DMS 273 treated with DMSO at 0.1 percent for 48 hours (cell line): ENCODE data around the gene DPYSL3.

Experiments used
- DNase-seq: peaks from one replicate; lab custom pipeline; 2025; lab: John Stamatoyannopoulos, UW

The DPYSL3 gene

GRCh38 chr5:147512659-147513379, 3.0 kb upstream of the DPYSL3 start:
- no peak for DNase-seq

GRCh38 chr5:147510885-147511284, 1.0 kb upstream of the DPYSL3 start:
- DNase-seq: no peak

GRCh38 chr5:147509041-147509709, 693 bp downstream of the DPYSL3 start:
- DNase-seq: no peak

DNA sequence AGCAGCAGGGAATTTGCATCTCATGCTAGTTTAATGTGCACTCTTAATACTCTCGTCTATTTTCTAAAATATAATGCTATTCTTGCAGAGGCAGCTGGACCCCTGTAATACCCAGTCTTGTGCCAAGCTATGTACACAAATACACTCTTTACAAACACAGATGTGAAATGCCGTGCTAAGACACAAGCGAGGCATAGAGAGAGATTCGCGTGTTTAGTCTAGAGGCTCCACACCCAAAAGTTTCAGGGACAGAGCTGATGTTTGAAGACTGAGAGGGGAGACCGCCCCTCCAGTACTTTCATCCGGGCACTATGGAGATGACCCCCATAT, 1.2 kb downstream of the DPYSL3 start:
- DNase-seq: no peak

- peak; percentile 28 for DNase-seq
Measured at GRCh38 chr5:147507480-147508126, 2.3 kb downstream of the DPYSL3 start.

DNA sequence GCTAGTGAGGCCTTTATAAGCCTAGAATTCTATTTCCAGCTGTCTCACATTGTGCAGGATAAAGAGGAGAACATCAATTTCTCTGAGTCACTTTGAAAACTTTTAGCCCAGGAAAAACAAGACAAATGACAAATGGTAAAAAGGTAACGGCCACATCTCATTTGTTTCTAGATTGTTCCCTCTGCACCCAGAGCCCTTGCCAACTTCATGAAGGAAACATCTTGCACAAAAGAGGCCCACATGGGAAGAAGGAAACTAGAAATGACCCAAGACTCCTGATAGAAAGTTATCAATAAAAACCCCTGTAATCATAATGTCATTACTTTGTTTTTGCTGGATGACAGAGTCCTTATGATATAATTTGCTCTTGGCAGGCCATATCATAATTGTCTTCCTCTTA, 5.3 kb downstream of the DPYSL3 start:
- no peak for DNase-seq

- peak; percentile 36 for DNase-seq
Measured at GRCh38 chr5:147504011-147504410, 5.9 kb downstream of the DPYSL3 start.

DNA sequence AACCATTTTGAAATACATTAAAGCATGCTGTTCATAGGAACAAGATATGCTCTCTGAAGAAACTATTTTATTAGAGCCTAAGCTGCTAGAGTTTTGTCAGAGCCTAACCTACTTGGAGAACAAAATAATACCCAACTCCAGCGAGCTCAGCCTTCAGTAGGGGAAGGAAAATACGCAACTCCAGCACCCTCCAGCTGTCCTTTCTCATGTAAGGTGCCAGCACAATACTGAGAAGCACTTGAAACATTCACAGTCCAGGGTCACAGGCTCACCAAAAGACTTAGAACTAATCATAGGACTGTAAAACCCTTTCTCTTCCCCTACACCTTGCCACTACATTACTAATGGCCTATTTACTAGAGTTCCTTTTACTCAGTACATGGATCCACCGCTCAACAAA, 18.9 kb downstream of the DPYSL3 start:
- DNase-seq: no peak

DNA sequence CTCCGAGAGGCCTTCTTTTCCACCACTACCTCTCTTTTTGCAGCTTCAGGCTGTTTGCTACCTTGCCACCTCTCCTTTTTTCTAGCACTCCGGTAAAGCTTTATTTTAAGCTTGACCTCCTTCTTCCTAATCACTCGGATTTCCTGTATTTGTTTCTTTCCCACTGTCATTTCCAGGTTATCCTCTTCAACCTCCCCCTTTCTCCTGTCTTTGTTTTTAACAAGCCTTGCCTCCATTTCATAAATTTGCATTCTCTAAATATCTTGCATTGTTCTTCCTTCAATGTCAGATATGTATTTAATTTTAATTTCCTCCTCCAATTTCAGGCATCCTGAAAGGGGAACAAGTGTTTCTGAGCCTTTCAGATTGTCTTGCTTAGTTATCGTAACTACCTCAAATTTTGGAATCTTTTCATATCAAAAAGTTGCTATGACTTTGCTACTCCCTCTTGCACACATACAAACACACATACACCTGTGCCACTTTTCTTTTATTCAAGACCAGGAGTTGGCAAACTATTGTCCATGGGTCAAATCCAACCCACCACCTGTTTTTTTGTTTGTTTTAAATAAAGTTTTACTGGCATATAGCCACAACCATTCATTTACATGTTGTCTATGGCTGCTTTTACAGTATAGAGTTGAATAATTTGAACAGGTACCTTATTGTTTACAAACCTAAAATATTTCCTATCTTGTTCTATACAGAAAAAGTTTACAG, 22.7 kb downstream of the DPYSL3 start:
- no peak for DNase-seq

- DNase-seq: no peak
Measured at GRCh38 chr5:147485814-147486213, 24.1 kb downstream of the DPYSL3 start.

DNA sequence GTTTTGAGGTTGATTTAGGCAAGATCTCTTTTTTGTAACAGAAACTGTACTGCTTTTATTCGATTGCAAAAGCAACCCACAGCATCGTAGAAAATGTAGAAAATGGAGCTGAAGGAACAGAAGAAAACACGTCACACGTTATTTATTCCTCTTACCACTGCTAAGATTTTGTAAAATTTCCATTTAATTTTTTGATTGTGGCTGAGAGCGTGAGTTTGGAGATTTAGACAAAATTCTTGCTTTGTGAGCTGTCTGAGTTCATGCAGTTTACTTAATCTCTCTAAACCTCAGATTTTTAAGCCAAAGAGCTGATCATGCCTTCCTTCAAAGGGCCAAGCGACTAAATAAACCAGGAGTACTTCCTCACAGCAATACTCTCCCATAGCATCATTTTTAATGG, 24.8 kb downstream of the DPYSL3 start:
- DNase-seq: no peak

DNA sequence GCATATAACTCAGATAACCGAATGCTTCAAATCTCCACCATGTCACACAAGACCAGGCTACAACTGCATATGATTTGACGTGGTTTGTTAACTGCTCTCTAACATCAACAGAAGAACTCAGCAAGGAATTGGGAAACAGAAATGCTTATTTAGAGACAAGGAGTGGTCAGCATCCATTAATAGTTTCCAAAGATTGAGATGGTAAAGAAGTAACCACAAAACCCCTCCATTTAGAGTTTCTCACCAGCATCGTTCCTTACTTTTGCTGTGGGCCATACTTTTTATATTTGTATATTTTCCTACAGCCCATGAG, 25.2 kb downstream of the DPYSL3 start:
- DNase-seq: no peak

- DNase-seq: peak; percentile 82
Measured at GRCh38 chr5:147483961-147484707, 25.7 kb downstream of the DPYSL3 start.

- DNase-seq: no peak
Measured at GRCh38 chr5:147483188-147483790, 26.6 kb downstream of the DPYSL3 start.

GRCh38 chr5:147482706-147483180, 27.1 kb downstream of the DPYSL3 start:
- DNase-seq: no peak

- no peak for DNase-seq
Measured at GRCh38 chr5:147481874-147482705, 27.8 kb downstream of the DPYSL3 start.

DNA sequence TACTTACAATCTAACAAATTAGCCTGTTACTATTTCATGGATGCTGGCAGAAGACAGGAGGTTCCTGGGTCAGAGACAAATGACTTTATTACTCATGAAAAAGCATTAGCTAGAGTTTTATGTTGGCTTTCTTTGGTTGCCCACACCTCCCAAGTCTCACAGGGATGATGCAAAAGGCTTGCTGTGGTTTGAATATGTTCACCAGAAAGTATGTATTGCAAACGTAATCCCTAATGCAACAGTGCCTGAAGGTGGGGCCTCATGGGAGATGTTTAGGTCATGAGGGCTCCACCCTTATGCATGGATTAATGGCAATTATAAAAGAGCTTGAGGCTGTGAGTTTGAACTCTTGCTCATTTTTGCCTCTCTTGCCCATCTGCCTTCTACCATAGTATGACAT, 28.5 kb downstream of the DPYSL3 start:
- DNase-seq: no peak

DNA sequence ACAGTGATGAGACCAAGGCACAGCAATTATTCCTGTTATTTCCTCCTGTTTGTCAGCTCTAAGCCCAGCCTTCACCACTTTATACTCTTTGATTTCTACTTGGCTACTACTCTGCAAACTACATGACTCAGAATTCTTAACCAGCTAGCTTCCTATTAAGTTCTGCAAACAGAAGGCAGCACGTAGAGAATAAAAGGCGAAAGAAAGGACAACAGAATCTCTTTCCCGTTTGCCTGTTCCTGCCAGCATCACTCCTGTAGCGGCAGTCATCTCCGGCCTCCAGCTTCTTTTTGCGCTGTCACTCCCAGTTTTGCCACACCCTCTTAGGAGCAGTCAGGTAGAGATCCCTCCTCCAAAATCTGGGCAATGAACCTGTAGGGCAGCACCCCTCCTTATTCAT, 29.9 kb downstream of the DPYSL3 start:
- DNase-seq: no peak

- DNase-seq: peak; percentile 68
Measured at GRCh38 chr5:147479444-147479843, 30.4 kb downstream of the DPYSL3 start.

GRCh38 chr5:147474140-147474539, 35.7 kb downstream of the DPYSL3 start:
- no peak for DNase-seq
